ENCODE measurements around the gene TRIM67. TPM values are rescaled to one million over a fixed set of nuclear protein-coding genes. Genes with fewer than 3 reads are reported as not detected.
"Not testable (repeated sequence)": the region's sequence is repeated elsewhere in the genome, so short reads cannot be mapped to it uniquely, and the experiment has no call there.

Gene TRIM67
- polyA plus RNA-seq, 1 donor from 2014 or later, result 8.0 TPM

DNA sequence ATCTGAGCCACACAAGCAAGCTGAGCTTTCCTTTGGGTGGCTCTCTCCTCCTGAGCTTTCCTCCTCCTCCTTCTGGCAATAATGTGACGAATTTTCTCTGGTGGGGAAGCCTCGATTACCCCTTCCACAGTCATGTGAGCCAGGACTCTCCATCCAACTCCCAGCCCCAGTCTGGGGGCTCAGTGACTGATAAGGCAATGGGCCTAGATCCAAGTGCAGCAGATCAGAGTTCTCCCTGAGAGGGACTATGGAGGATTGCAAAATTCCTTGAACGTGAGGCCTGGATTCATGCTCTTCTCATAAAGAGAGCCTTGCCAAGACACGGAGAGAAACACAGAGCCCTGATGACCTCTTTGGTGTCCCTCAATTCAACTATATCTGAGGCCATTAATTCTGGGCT, 31.3 kb upstream of the TRIM67 start:
- Histone ChIP-seq H3K4me3 (ENCODE audit: low read length) (no peak overlapping the region), H3K4me2 (ENCODE audit: low read length) (no peak overlapping the region), H3K36me3 (ENCODE audit: insufficient read depth, low read length) (no peaks in the 10 kb centered on the region), H3K9me3 (ENCODE audit: low read length) (no peaks in the 10 kb centered on the region), H2AFZ (ENCODE audit: low read depth, low read length) (no peak overlapping the region), H3F3A (ENCODE audit: insufficient read depth, low read length, poor library complexity, severe bottlenecking) (no peaks in the 10 kb centered on the region), H3K27me3 (ENCODE audit: insufficient read depth, low read depth, low read length) (no peaks in the 10 kb centered on the region), H4K20me1 (ENCODE audit: insufficient read depth) (no peaks in the 10 kb centered on the region), H3K79me2 (replicated peaks; ENCODE audit: insufficient read depth, low read length) (no peaks in the 10 kb centered on the region), H3K27ac (ENCODE audit: low read length) (no peak overlapping the region), H3K9me2 (ENCODE audit: insufficient read depth, low read length) (no peaks in the 10 kb centered on the region), H3K9ac (ENCODE audit: low read length) (no peak overlapping the region)
- TF ChIP-seq MXI1 (conservative IDR thresholded peaks at IDR 0.05; ENCODE audit: poor library complexity, severe bottlenecking) (no peak), CTCF (IDR thresholded peaks at IDR 0.05; ENCODE audit: poor library complexity, severe bottlenecking) (no peak), EZH2 (IDR thresholded peaks at IDR 0.05; ENCODE audit: borderline replicate concordance, insufficient read depth, low read length, poor library complexity, severe bottlenecking) (no peak), RAD21 (conservative IDR thresholded peaks at IDR 0.05) (no peak), SMC3 (conservative IDR thresholded peaks at IDR 0.05; ENCODE audit: poor library complexity) (no peak), POLR2AphosphoS5 (IDR thresholded peaks at IDR 0.05) (no peak), EP300 (conservative IDR thresholded peaks at IDR 0.05; ENCODE audit: poor library complexity, severe bottlenecking) (no peak), TAF1 (IDR thresholded peaks at IDR 0.05; ENCODE audit: low read depth) (no peak)
- TF ChIP-seq, protein P1, sequence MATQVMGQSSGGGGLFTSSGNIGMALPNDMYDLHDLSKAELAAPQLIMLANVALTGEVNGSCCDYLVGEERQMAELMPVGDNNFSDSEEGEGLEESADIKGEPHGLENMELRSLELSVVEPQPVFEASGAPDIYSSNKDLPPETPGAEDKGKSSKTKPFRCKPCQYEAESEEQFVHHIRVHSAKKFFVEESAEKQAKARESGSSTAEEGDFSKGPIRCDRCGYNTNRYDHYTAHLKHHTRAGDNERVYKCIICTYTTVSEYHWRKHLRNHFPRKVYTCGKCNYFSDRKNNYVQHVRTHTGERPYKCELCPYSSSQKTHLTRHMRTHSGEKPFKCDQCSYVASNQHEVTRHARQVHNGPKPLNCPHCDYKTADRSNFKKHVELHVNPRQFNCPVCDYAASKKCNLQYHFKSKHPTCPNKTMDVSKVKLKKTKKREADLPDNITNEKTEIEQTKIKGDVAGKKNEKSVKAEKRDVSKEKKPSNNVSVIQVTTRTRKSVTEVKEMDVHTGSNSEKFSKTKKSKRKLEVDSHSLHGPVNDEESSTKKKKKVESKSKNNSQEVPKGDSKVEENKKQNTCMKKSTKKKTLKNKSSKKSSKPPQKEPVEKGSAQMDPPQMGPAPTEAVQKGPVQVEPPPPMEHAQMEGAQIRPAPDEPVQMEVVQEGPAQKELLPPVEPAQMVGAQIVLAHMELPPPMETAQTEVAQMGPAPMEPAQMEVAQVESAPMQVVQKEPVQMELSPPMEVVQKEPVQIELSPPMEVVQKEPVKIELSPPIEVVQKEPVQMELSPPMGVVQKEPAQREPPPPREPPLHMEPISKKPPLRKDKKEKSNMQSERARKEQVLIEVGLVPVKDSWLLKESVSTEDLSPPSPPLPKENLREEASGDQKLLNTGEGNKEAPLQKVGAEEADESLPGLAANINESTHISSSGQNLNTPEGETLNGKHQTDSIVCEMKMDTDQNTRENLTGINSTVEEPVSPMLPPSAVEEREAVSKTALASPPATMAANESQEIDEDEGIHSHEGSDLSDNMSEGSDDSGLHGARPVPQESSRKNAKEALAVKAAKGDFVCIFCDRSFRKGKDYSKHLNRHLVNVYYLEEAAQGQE (IDR thresholded peaks at IDR 0.05; ENCODE audit: borderline replicate concordance), result no peak

DNA sequence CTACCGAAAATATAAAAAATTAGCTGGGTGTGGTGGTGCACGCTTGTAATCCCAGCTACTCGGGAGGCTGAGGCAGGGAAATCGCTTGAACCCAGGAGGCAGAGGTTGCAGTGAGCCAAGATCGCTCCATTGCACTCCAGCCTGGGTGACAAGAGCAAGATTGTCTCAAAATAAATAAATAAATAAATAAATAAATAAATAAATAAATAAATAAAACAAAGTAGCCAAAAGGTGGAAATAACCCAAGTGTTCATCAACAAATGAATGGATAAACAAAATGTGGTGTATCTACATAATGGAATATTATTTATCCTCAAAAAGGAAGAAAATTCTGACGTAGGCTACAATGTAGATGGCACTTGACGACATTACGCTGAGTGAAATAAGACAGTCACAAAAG, 29.3 kb upstream of the TRIM67 start:
- H3K79me2 ChIP-seq (replicated peaks; ENCODE audit: insufficient read depth, low read length); H3K4me2 ChIP-seq (ENCODE audit: low read length); H3K27me3 ChIP-seq (ENCODE audit: insufficient read depth, low read depth, low read length); H2AFZ ChIP-seq (ENCODE audit: low read depth, low read length); H3K27ac ChIP-seq (ENCODE audit: low read length); H3F3A ChIP-seq (ENCODE audit: insufficient read depth, low read length, poor library complexity, severe bottlenecking); H3K9ac ChIP-seq (ENCODE audit: low read length); H3K9me3 ChIP-seq (ENCODE audit: low read length); H3K9me2 ChIP-seq (ENCODE audit: insufficient read depth, low read length); H3K4me3 ChIP-seq (ENCODE audit: low read length); H4K20me1 ChIP-seq (ENCODE audit: insufficient read depth); H3K36me3 ChIP-seq (ENCODE audit: insufficient read depth, low read length): not testable (repeated sequence)

GRCh38 chr1:231134624-231135023, 27.2 kb upstream of the TRIM67 start:
- Histone ChIP-seq H3K27me3 (ENCODE audit: insufficient read depth, low read depth, low read length) (no peaks in the 10 kb centered on the region), H3K9me3 (ENCODE audit: low read length) (no peaks in the 10 kb centered on the region), H3F3A (ENCODE audit: insufficient read depth, low read length, poor library complexity, severe bottlenecking) (no peaks in the 10 kb centered on the region), H3K4me2 (ENCODE audit: low read length) (no peak overlapping the region), H3K9ac (ENCODE audit: low read length) (no peak overlapping the region), H2AFZ (ENCODE audit: low read depth, low read length) (no peak overlapping the region), H3K9me2 (ENCODE audit: insufficient read depth, low read length) (no peaks in the 10 kb centered on the region), H3K36me3 (ENCODE audit: insufficient read depth, low read length) (no peaks in the 10 kb centered on the region), H3K79me2 (replicated peaks; ENCODE audit: insufficient read depth, low read length) (no peaks in the 10 kb centered on the region), H3K27ac (ENCODE audit: low read length) (no peak overlapping the region), H4K20me1 (ENCODE audit: insufficient read depth) (no peaks in the 10 kb centered on the region), H3K4me3 (ENCODE audit: low read length) (no peak overlapping the region)
- TF ChIP-seq, protein P1 (IDR thresholded peaks at IDR 0.05; ENCODE audit: borderline replicate concordance), result no peak

All from neural cell (in vitro differentiated cells).